Osteoblast (primary cell): ENCODE data around the gene TUBB1. TPM values are rescaled to one million over a fixed set of nuclear protein-coding genes. Genes with fewer than 3 reads are reported as not detected.

ENCODE experiments used
- DNase-seq: peaks from one replicate; pipeline ENCODE4 v3.0.0; 2011; ENCODE audit warnings: low spot score, mixed read lengths; ENCODE audit not compliant: insufficient read length; ENCODE audit errors: missing footprints
- H2AFZ ChIP-seq: 2 replicates; pipeline ENCODE4 v1.6.0; 2011; ENCODE audit warnings: mild to moderate bottlenecking, low read length
- H3K27ac ChIP-seq: 2 replicates; pipeline ENCODE4 v1.5.1; 2011; ENCODE audit warnings: mild to moderate bottlenecking, low read depth, low read length, moderate library complexity
- H3K27me3 ChIP-seq: 2 replicates; pipeline ENCODE4 v1.6.0; 2012; ENCODE audit warnings: mild to moderate bottlenecking, control low read depth, inconsistent platforms, low read length, moderate library complexity; ENCODE audit not compliant: insufficient read depth
- H3K36me3 ChIP-seq: 2 replicates; pipeline ENCODE4 v1.5.1; 2011; ENCODE audit warnings: mild to moderate bottlenecking, low read length, control low read depth, moderate library complexity; ENCODE audit not compliant: insufficient read depth
- H3K4me1 ChIP-seq: 2 replicates; pipeline ENCODE4 v1.5.1; 2011; ENCODE audit warnings: mild to moderate bottlenecking, low read length, control low read depth, moderate library complexity; ENCODE audit not compliant: insufficient read depth
- H3K4me2 ChIP-seq: 2 replicates; pipeline ENCODE4 v1.6.0; 2011; ENCODE audit warnings: mild to moderate bottlenecking, low read length; ENCODE audit not compliant: insufficient read depth
- H3K4me3 ChIP-seq: fragments of 200-600 bp; sonication (generic); 3 replicates; pipeline ENCODE4 v1.5.1; 2012; ENCODE audit warnings: mild to moderate bottlenecking, low read length, inconsistent platforms; ENCODE audit not compliant: insufficient read depth
- H3K79me2 ChIP-seq: 2 replicates; pipeline ENCODE4 v1.6.0; 2012; ENCODE audit warnings: mild to moderate bottlenecking, low read length, control low read depth, inconsistent platforms; ENCODE audit not compliant: insufficient read depth
- H3K9me3 ChIP-seq: 2 replicates; pipeline ENCODE4 v1.5.1; 2011; ENCODE audit warnings: low read depth, low read length, control low read depth
- H4K20me1 ChIP-seq: 2 replicates; pipeline ENCODE4 v1.6.0; 2012; ENCODE audit warnings: mild to moderate bottlenecking, low read length, control low read depth; ENCODE audit not compliant: insufficient read depth
- CTCF ChIP-seq: IDR thresholded peaks from 2 replicates; pipeline ENCODE4 v1.5.1; 2011; ENCODE audit warnings: mild to moderate bottlenecking, low read depth, low read length, moderate library complexity; ENCODE audit errors: extremely low read depth
- total RNA-seq: library from RNA; depleted of rRNA; stranded (reverse); fragments of >200 nt; gene quantifications from 2 replicates; pipeline ENCODE4 v1.2.3, GENCODE V29; 2012

TUBB1 gene
- total RNA-seq, 1 donor = not detected

- Histone ChIP-seq H4K20me1 (no peaks in the 10 kb centered on the region), H3K4me1 (no peaks in the 10 kb centered on the region), H3K4me3 (no peak overlapping the region), H2AFZ (no peak overlapping the region), H3K79me2 (no peaks in the 10 kb centered on the region), H3K9me3 (peaks cover 3% of the 10 kb centered on the region), H3K27ac (no peak overlapping the region), H3K27me3 (peaks cover 3% of the 10 kb centered on the region), H3K4me2 (no peak overlapping the region), H3K36me3 (no peaks in the 10 kb centered on the region)
- no peak for TF ChIP-seq CTCF
- DNase-seq = no peak
These were observed 43.0 kb upstream of the TUBB1 start for GRCh38 chr20:58976061-58976730.

GRCh38 chr20:58978351-58979190, 40.7 kb upstream of the TUBB1 start:
- Histone ChIP-seq H3K27me3 (no peaks in the 10 kb centered on the region), H3K4me2 (no peak overlapping the region), H2AFZ (no peak overlapping the region), H3K79me2 (peaks cover 20% of the 10 kb centered on the region), H4K20me1 (peaks cover under 1% of the 10 kb centered on the region), H3K9me3 (peaks cover 3% of the 10 kb centered on the region), H3K36me3 (no peaks in the 10 kb centered on the region), H3K27ac (no peak overlapping the region), H3K4me3 (no peak overlapping the region), H3K4me1 (no peaks in the 10 kb centered on the region)
- DNase-seq = no peak
- TF ChIP-seq CTCF = no peak

GRCh38 chr20:58980711-58981627, 38.3 kb upstream of the TUBB1 start, which contains the start of gene NELFCD:
Gene NELFCD (plus strand): TSS chr20:58981256. CDS start chr20:58981310, 54 bp downstream.
- peaks cover 43% of the 10 kb centered on the region for H3K79me2 ChIP-seq
- TF ChIP-seq CTCF = no peak
- no peaks in the 10 kb centered on the region for H3K27me3 ChIP-seq
- H3K4me1 ChIP-seq = no peaks in the 10 kb centered on the region
- peak within 1 kb of the TSS; percentile 70 for H3K4me3 ChIP-seq
- H3K27ac ChIP-seq = peak within 1 kb of the TSS; percentile 3
- peaks cover 9% of the 10 kb centered on the region for H4K20me1 ChIP-seq
- DNase-seq = peak; percentile 100
- peaks cover 3% of the 10 kb centered on the region for H3K9me3 ChIP-seq
- peak within 1 kb of the TSS; percentile 84 for H3K4me2 ChIP-seq
- peak within 1 kb of the TSS; percentile 96 for H2AFZ ChIP-seq
- H3K36me3 ChIP-seq = peaks cover 3% of the 10 kb centered on the region
